PC-3 (cell line): ENCODE measurements around the gene ATF7IP. TPM values are rescaled to one million over a fixed set of nuclear protein-coding genes. Genes with fewer than 3 reads are reported as not detected.

Experiments
- ATAC-seq: fragments of 200-7000 bp; cut with Tn5 transposase; 2 replicates; pipeline ENCODE4 v1.9.1; 2020; ENCODE audit warnings: mild to moderate bottlenecking, moderate library complexity
- BruUV-seq: library from RNA; stranded (reverse); fragments of 400-500 nt; replicated peaks from 2 replicates; lab custom pipeline; 2021; lab: Mats Ljungman, UMichigan
- CTCF ChIA-PET: fragments of 300-600 bp; sonication (Branson Sonifier 250); formaldehyde crosslinking; loops from one replicate; lab custom pipeline; 2022; ENCODE audit warnings: antibody characterized with exemption; lab: Charles Lee
- POLR2A ChIA-PET: fragments of 300-600 bp; sonication (Branson Sonifier 250); formaldehyde crosslinking; loops from one replicate; lab custom pipeline; 2022; ENCODE audit warnings: antibody characterized with exemption; ENCODE audit not compliant: unreplicated experiment; lab: Charles Lee
- DNase-seq: peaks from one replicate; pipeline ENCODE4 v3.0.0-alpha.2; 2015
- H2AFZ ChIP-seq: fragments of 300-600 bp; sonication (generic); 2 replicates; pipeline ENCODE4 v1.6.0; 2016; ENCODE audit warnings: antibody characterized with exemption, low read length
- H3F3A ChIP-seq: fragments of 300-600 bp; sonication (generic); one replicate; pipeline ENCODE4 v1.6.0; 2017; ENCODE audit warnings: antibody characterized with exemption, low read length, control low read depth, mild to moderate bottlenecking; ENCODE audit not compliant: unreplicated experiment
- H3K27ac ChIP-seq: fragments of 300-600 bp; sonication (generic); 2 replicates; pipeline ENCODE4 v1.5.1; 2016; ENCODE audit warnings: mild to moderate bottlenecking, low read length
- H3K27me3 ChIP-seq: fragments of 300-600 bp; sonication (generic); 2 replicates; pipeline ENCODE4 v1.6.1; 2016; ENCODE audit warnings: low read length, mixed read lengths
- H3K36me3 ChIP-seq: fragments of 300-600 bp; sonication (generic); 2 replicates; pipeline ENCODE4 v1.6.1; 2016; ENCODE audit warnings: low read depth, mixed run types, low read length, mixed read lengths
- H3K4me1 ChIP-seq: fragments of 300-600 bp; sonication (generic); 2 replicates; pipeline ENCODE4 v1.5.1; 2016; ENCODE audit warnings: low read length; ENCODE audit not compliant: insufficient read depth
- H3K4me2 ChIP-seq: fragments of 300-600 bp; sonication (generic); 2 replicates; pipeline ENCODE4 v1.6.0; 2016; ENCODE audit warnings: low read length
- H3K4me3 ChIP-seq: fragments of 300-600 bp; sonication (generic); 2 replicates; pipeline ENCODE4 v1.5.1; 2016; ENCODE audit warnings: mild to moderate bottlenecking, low read length, mixed read lengths
- H3K79me2 ChIP-seq: fragments of 300-600 bp; sonication (generic); 2 replicates; pipeline ENCODE4 v1.6.1; 2017; ENCODE audit warnings: low read length, mixed read lengths
- H3K9ac ChIP-seq: fragments of 300-600 bp; sonication (generic); 2 replicates; pipeline ENCODE4 v1.6.0; 2016; ENCODE audit warnings: mild to moderate bottlenecking, low read length
- H3K9me2 ChIP-seq: fragments of 300-600 bp; sonication (generic); replicated peaks from 2 replicates; pipeline ENCODE4 v1.6.1; 2016; ENCODE audit warnings: mixed run types, low read length, mixed read lengths
- H3K9me3 ChIP-seq: fragments of 300-600 bp; sonication (generic); 2 replicates; pipeline ENCODE4 v1.6.1; 2016; ENCODE audit warnings: low read length, mixed read lengths
- H4K20me1 ChIP-seq: fragments of 300-600 bp; sonication (generic); 2 replicates; pipeline ENCODE4 v1.6.1; 2016; ENCODE audit warnings: low read length, mixed read lengths
- EZH2 ChIP-seq: fragments of 300-600 bp; sonication (generic); IDR thresholded peaks from one replicate; pipeline ENCODE4 v1.6.1; 2017; ENCODE audit warnings: antibody characterized with exemption, mild to moderate bottlenecking, low read length; ENCODE audit not compliant: unreplicated experiment
- EZH2phosphoT487 ChIP-seq: fragments of 300-600 bp; sonication (generic); IDR thresholded peaks from 2 replicates; pipeline ENCODE4 v1.6.1; 2018; ENCODE audit warnings: mild to moderate bottlenecking, antibody characterized with exemption, low read length, borderline replicate concordance
- intact Hi-C: fragments of 100-400 bp; cut with micrococcal nuclease; formaldehyde crosslinking; loops from 2 replicates; pipeline ENCODE4 v1.9.0; 2023
- total RNA-seq: library from RNA; depleted of rRNA; stranded (reverse); fragments of >200 nt; gene quantifications from 2 replicates; pipeline ENCODE4 v1.2.3, GENCODE V29; 2014
- TF ChIP-seq, protein P1 (sequence below): fragments of 300-600 bp; sonication (generic); conservative IDR thresholded peaks from 2 replicates; pipeline ENCODE4 v1.5.1; 2017; ENCODE audit warnings: antibody characterized with exemption, low read depth, mild to moderate bottlenecking, low read length

The ATF7IP gene
- total RNA-seq, 1 experiment from 2014 or later, result 12.5 TPM

DNA sequence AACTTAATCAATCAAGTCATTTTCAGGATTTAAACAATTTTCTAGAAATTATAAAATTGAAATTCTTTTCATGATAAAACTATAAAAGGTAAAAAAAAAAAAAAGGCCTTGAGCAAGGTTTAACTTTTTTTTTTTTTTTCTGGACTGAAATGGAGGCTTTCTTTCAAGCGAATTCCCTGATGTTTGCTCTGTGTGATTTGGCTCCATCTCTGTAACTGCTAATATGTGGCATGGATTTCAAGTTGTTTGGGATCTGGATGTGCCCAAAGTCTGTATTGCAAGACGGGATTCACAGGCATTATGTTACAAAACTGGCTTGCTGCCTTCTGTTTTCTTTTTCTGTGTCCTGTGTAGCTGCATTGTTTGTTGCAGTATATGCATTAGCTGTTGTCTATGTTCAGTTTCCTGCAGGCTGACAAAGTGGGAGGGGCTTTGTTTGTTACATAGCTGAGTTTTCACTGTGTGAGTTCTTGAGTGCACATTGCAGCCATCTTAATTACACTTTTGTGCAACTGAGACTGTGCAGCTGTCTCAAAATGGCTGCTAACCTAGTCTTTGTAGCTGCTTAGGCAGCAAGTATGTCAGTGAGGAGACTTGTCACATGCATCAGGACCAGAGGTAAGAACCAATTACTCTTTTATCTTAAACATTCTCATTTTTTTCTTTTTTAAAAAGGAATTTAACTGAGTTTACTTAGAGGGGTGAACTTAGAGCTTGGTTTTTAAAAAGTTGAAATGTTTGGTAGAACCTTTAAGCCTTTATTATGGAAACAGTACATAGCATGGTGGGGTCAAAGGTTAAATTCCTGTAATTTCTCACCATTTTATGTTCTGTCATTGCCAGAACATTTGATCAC lies 19.5 kb downstream of the ATF7IP start:
- Histone ChIP-seq H3K27ac (0 out of 2 replicates have a peak overlapping the region, but pooled peaks have one; percentile 18), H3F3A (peaks cover 3% of the 10 kb centered on the region), H3K4me3 (no peak overlapping the region), H3K9me2 (no peaks in the 10 kb centered on the region), H3K9ac (peak overlapping the region; percentile 24; the same call in 1 of the 2 replicates), H3K4me1 (peaks cover 6% of the 10 kb centered on the region; the same call in 1 of the 2 replicates), H3K4me2 (peak overlapping the region; percentile 42; the same call in 1 of the 2 replicates), H3K9me3 (no peaks in the 10 kb centered on the region), H2AFZ (peak overlapping the region; percentile 28; the same call in 1 of the 2 replicates), H3K79me2 (peaks cover 94% of the 10 kb centered on the region), H4K20me1 (no peaks in the 10 kb centered on the region), H3K27me3 (no peaks in the 10 kb centered on the region), H3K36me3 (peaks cover 8% of the 10 kb centered on the region)
- TF ChIP-seq, protein P1, sequence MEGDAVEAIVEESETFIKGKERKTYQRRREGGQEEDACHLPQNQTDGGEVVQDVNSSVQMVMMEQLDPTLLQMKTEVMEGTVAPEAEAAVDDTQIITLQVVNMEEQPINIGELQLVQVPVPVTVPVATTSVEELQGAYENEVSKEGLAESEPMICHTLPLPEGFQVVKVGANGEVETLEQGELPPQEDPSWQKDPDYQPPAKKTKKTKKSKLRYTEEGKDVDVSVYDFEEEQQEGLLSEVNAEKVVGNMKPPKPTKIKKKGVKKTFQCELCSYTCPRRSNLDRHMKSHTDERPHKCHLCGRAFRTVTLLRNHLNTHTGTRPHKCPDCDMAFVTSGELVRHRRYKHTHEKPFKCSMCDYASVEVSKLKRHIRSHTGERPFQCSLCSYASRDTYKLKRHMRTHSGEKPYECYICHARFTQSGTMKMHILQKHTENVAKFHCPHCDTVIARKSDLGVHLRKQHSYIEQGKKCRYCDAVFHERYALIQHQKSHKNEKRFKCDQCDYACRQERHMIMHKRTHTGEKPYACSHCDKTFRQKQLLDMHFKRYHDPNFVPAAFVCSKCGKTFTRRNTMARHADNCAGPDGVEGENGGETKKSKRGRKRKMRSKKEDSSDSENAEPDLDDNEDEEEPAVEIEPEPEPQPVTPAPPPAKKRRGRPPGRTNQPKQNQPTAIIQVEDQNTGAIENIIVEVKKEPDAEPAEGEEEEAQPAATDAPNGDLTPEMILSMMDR, result no peak
- no peak for TF ChIP-seq EZH2phosphoT487
- TF ChIP-seq EZH2, result no peak
- ChIA-PET CTCF (no interaction called here), POLR2A (interaction anchor here (0.6 kb wide), 1 partner anchor 390 kb away, joined by 3 read pairs; no protein-coding TSS in a partner anchor)
- ATAC-seq (peak; percentile 29; the same call in 1 of the 2 replicates), DNase-seq (peak; percentile 68)
- BruUV-seq, result no TSS peak
- intact Hi-C loops, result loop anchor here (1.0 to 5.0 kb wide), 2 partner anchors 9 to 128 kb away; no protein-coding TSS in a partner anchor

DNA sequence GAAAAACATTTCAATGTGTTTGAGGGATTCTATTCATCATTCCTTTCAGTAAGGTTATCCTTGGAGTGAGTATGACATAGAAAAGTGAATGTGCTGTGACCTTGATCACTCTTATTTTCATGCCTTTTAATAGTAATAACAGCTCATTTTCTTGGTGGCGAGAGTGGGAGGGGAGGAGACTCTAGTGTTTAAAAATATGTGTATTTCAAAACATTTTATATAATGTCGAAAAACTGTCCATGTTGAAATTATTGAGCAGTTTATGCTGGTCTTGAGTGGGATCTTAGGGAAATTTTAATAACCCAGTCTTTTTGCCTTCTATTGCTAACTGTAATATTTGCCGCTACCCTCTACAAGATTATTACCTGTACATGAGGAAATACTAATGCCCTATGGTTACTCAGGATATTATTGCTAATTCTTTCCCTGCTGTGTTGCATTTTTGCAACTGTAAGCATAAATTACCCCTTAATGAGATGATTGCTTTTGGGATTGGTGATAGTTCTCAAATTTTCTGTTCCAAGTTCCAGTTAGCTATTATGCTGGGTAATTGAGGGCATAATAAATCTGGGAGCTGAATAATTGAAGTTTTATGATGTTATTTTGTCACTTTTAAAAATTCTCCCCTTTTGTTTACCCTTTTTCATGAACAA lies 21.9 kb downstream of the ATF7IP start:
- Histone ChIP-seq H3K4me3 (no peak overlapping the region), H3K9ac (no peak overlapping the region), H3K4me1 (peaks cover 6% of the 10 kb centered on the region; the same call in 1 of the 2 replicates), H3K27ac (no peak overlapping the region), H3K9me2 (no peaks in the 10 kb centered on the region), H3K36me3 (peaks cover 3% of the 10 kb centered on the region; the same call in 1 of the 2 replicates), H4K20me1 (no peaks in the 10 kb centered on the region), H3K9me3 (no peaks in the 10 kb centered on the region), H3K4me2 (no peak overlapping the region), H2AFZ (no peak overlapping the region), H3K79me2 (peaks cover 95% of the 10 kb centered on the region), H3K27me3 (no peaks in the 10 kb centered on the region), H3F3A (peaks cover 3% of the 10 kb centered on the region)
- intact Hi-C loops, result no loop called here
- ATAC-seq (no peak), DNase-seq (no peak)
- CTCF ChIA-PET, result no interaction called here
- POLR2A ChIA-PET, result no interaction called here
- no TSS peak for BruUV-seq
- TF ChIP-seq EZH2phosphoT487 (no peak), EZH2 (no peak)
- TF ChIP-seq, protein P1, result no peak
